Subcutaneous abdominal adipose tissue (tissue), 5 donors: Measurements from ENCODE around the gene MAPK7.
A peak's percentile ranks its signal among the peaks of the same experiment; 100 is the strongest.

Source experiments
- H3K27ac ChIP-seq: one replicate; pipeline ENCODE4 v1.7.0; 2013; ENCODE audit warnings: low read depth, mild to moderate bottlenecking, inconsistent platforms, low read length, moderate library complexity
- H3K27me3 ChIP-seq, 5 donors: one replicate each; pipeline ENCODE4 v1.7.0; 2013; ENCODE audit warnings: low read length in 5 of 5, inconsistent platforms in 1 of 5; ENCODE audit not compliant: control insufficient read depth in 5 of 5, insufficient read depth in 4 of 5
- H3K36me3 ChIP-seq, 5 donors: one replicate each; pipeline ENCODE4 v1.7.0; 2013; ENCODE audit warnings: low read length in 5 of 5; ENCODE audit not compliant: control insufficient read depth in 5 of 5, insufficient read depth in 5 of 5
- H3K4me1 ChIP-seq, 5 donors: one replicate each; pipeline ENCODE4 v1.7.0; 2013; ENCODE audit warnings: low read length in 5 of 5, mild to moderate bottlenecking in 3 of 5, moderate library complexity in 1 of 5; ENCODE audit not compliant: control insufficient read depth in 5 of 5, insufficient read depth in 5 of 5
- H3K4me3 ChIP-seq, 5 donors: one replicate each; pipeline ENCODE4 v1.7.0; 2013; ENCODE audit warnings: low read length in 5 of 5, low read depth in 1 of 5
- H3K9ac ChIP-seq, 5 donors: one replicate each; pipeline ENCODE4 v1.7.0; 2013; ENCODE audit warnings: low read length in 5 of 5, mild to moderate bottlenecking in 4 of 5, moderate library complexity in 3 of 5
- H3K9me3 ChIP-seq, 5 donors: one replicate each; pipeline ENCODE4 v1.7.0; 2013; ENCODE audit warnings: low read length in 5 of 5; ENCODE audit not compliant: control insufficient read depth in 5 of 5
- donor health status: healthy.
- donor health status: healthy.
- donor health status: healthy.
- donor health status: healthy.
- donor health status: healthy.

The MAPK7 gene

DNA sequence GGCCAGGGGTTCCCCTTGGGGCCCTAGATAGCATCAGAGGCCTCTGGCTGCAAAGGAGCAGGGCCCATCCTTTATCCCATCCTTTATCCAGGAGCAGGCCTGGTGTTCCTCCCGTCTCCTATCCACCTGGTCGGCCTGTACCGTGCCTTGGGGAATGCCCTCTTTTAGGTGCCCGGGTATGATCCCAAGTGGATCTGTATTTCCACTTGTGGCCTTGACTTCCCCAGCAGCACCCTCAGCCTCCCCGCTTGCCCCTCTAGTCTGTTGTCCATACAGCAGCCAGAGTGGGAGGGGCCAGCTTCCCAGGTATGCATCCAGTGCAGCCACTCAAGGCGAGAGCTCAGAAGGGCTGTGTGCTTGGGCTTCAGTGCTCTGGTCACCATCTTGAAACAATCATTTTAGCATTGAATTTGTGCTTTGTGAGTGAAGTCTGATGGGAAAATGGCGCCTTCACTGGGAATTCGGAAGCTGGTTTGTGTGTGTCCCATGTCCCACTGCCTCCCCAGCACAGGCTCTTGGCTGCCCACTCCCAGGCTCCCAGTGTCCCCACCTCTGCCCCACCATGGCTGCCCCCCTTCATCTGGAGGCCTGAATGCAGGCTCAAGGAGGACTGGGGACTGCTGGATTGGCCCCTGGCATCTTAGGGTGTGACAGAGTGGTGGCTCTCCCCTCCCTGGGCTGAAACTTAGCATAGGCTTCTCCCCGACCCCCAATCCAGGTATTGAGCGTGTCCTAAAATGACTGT lies 29.5 kb downstream of the MAPK7 start:
- H3K4me1 ChIP-seq: peaks cover 0 to 13% (median 0%) of the 10 kb centered on the region in 5 donors
- no peaks in the 10 kb centered on the region for H3K36me3 ChIP-seq
- no peak overlapping the region for H3K4me3 ChIP-seq
- no peak overlapping the region for H3K9ac ChIP-seq
- peaks cover 0 to 4% (median 3%) of the 10 kb centered on the region in 5 donors for H3K27me3 ChIP-seq
- no peak overlapping the region for H3K27ac ChIP-seq
- H3K9me3 ChIP-seq: no peaks in the 10 kb centered on the region

DNA sequence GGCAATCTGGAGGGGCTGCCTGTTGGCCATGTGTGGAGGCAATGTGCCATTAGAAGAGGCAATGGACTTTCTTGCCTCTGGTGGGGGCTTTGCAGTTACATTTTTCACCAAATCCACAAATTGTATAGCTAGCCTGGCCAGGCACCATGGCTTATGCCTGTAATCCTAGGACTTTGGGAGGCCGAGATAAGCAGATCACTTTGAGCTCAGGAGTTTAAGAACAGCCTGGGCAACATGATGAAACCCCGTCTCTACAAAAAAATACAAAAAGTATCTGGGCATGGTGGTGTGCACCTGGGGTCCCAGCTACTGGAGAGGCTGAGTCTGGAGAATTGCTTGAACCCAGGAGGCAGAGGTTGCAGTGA lies 30.0 kb downstream of the MAPK7 start:
- H3K27me3 ChIP-seq: peaks cover 0 to 4% (median 3%) of the 10 kb centered on the region in 5 donors
- no peaks in the 10 kb centered on the region for H3K36me3 ChIP-seq
- H3K4me3 ChIP-seq: no peak overlapping the region
- H3K9ac ChIP-seq: no peak overlapping the region
- H3K4me1 ChIP-seq: peaks cover 0 to 13% (median 0%) of the 10 kb centered on the region in 5 donors
- no peak overlapping the region for H3K27ac ChIP-seq
- H3K9me3 ChIP-seq: no peaks in the 10 kb centered on the region

DNA sequence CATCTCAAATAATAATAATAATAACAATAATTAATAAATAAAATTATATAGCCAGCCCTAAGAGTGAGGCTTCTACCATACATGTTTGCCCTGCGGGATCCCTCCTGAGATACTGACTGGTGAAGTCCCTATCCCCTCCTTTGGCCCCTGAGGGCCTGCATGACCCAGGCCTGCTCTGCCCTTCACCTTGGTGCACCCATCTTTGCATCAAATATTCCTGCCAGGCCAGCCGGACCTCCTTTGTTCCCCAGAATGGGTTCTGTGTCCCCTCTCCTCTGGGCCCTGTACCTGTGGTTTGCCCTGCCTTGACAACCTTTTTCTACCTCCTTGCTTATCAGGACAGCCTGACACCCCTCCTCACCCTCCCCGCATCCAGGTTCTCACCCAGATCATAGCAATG lies 30.8 kb downstream of the MAPK7 start:
- Histone ChIP-seq H3K9ac (no peak overlapping the region), H3K27ac (no peak overlapping the region), H3K27me3 (peaks cover 0 to 7% (median 3%) of the 10 kb centered on the region in 5 donors), H3K9me3 (no peaks in the 10 kb centered on the region), H3K4me1 (peaks cover 0 to 13% (median 0%) of the 10 kb centered on the region in 5 donors), H3K36me3 (no peaks in the 10 kb centered on the region), H3K4me3 (no peak overlapping the region)

DNA sequence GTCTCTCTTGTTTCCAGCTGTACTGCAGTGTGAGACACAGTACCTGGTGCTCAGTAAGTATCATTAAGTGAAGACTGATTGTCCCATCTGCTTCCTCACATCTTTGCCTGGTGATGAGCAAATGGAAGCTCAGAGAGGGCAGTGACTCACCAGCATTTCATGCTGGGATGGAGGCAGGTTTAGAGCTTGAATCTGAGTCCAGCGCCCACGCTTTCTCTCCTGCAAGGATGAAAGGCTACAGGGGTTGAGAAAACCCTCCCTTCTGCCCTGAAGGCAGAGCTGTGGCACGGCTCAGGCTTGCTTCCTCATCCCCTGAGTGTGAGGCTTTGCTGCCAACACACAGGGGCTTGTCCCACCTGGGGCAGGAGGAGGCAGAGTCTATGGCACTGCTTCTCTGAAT lies 31.2 kb downstream of the MAPK7 start:
- Histone ChIP-seq H3K4me1 (peaks cover 0 to 13% (median 0%) of the 10 kb centered on the region in 5 donors), H3K27me3 (peaks cover 0 to 7% (median 3%) of the 10 kb centered on the region in 5 donors), H3K36me3 (no peaks in the 10 kb centered on the region), H3K27ac (no peak overlapping the region), H3K9me3 (no peaks in the 10 kb centered on the region), H3K4me3 (no peak overlapping the region), H3K9ac (no peak overlapping the region)

DNA sequence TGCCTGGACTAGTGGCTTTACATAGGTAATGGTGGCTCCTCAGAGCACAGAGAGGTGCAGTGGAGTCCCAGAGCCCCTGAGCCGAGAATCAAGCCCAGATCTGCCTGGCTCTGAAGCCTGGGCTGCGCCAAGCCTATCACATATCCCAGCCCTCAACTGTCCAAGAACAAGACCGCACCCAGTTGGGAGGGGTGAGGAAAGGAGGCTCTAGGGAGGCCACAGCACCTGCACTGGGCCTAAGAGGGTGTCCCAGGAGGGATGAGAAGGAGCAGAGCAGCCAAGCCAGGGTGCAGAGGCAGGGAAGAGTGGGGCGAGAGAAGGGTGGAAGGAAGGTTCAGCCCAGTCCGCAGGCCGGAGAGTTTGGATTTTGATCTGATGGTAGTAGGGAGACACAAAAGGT lies 31.8 kb downstream of the MAPK7 start:
- H3K36me3 ChIP-seq: no peaks in the 10 kb centered on the region
- no peak overlapping the region for H3K9ac ChIP-seq
- peaks cover 0 to 7% (median 3%) of the 10 kb centered on the region in 5 donors for H3K27me3 ChIP-seq
- H3K9me3 ChIP-seq: no peaks in the 10 kb centered on the region
- no peak overlapping the region for H3K4me3 ChIP-seq
- H3K27ac ChIP-seq: no peak overlapping the region
- H3K4me1 ChIP-seq: peaks cover 0 to 13% (median 0%) of the 10 kb centered on the region in 5 donors

DNA sequence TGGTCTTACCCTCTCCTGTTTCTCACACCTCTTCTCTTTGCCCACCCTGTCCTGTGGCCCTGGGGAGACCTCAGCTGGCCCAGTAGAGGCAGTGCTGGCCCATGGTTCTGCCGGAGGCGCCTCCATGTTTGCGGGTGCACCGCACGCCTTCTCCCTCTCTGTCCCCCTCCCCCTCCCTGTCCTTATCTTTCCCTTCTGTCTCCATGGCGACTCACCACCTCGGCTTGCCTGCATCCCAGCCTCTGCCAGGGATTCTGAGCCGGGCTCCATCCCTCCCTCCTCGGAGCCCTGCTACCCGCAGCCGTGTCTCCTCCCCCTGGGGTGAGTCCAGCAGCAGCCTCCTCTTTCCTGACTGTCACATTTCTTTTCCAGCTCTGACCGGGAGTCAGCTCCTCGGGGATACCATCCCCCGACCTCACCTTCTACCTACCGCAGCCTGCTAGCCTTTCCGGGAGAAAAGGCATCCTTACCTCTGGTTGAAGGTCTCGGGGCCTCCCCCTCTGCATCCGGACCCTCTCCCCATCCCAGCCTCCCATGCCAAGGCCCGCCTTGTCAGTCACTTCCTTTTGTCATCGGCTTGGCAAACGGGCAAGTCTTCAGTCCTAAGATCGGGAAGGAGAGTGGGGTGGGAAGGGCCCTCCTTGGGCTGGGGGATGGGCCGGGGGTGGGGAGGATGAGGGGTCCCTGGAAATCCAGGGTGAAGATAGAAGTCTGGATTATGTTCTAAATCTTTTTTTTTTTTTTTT lies 32.8 kb downstream of the MAPK7 start, which contains the start of gene RNF112:
Gene RNF112, plus strand, starts transcription at position 358 of the 746 bp plus-strand sequence. Its CDS starts 177 bp downstream, at position 535.
- Histone ChIP-seq H3K27me3 (peaks cover 0 to 10% (median 3%) of the 10 kb centered on the region in 5 donors), H3K27ac (no peak within 1 kb of the TSS), H3K4me1 (peaks cover 0 to 13% (median 0%) of the 10 kb centered on the region in 5 donors), H3K9me3 (no peaks in the 10 kb centered on the region), H3K9ac (peak within 1 kb of the TSS in 1 of 5 donors; percentile 13), H3K36me3 (no peaks in the 10 kb centered on the region), H3K4me3 (peak within 1 kb of the TSS in 2 of 5 donors; percentile 34 to 58)

DNA sequence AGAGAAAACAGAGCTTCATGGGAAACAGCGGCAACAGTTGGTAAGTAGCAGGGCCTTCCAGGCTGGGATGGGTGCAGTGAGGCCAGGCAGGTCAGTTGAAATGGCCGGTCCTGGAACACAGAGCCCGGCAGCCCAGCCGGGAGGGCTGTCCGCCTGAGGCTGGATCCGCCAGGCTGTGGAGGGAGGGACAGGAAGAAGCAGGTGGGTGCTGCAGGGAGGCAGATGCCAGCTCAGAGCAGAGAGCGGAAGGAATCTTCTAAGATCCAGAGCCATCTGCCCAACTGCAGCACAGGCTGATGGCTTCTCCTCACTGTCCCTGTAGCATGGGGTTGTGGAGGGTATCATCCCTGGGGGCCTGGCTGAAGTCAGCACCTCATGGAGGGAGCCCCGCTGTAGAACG lies 33.3 kb downstream of the MAPK7 start:
- H3K27me3 ChIP-seq: peaks cover 0 to 10% (median 3%) of the 10 kb centered on the region in 5 donors
- no peaks in the 10 kb centered on the region for H3K9me3 ChIP-seq
- peak overlapping the region in 1 of 5 donors; percentile 33 for H3K4me3 ChIP-seq
- no peak overlapping the region for H3K27ac ChIP-seq
- peaks cover 0 to 13% (median 0%) of the 10 kb centered on the region in 5 donors for H3K4me1 ChIP-seq
- H3K36me3 ChIP-seq: no peaks in the 10 kb centered on the region
- peak overlapping the region in 1 of 5 donors; percentile 13 for H3K9ac ChIP-seq

DNA sequence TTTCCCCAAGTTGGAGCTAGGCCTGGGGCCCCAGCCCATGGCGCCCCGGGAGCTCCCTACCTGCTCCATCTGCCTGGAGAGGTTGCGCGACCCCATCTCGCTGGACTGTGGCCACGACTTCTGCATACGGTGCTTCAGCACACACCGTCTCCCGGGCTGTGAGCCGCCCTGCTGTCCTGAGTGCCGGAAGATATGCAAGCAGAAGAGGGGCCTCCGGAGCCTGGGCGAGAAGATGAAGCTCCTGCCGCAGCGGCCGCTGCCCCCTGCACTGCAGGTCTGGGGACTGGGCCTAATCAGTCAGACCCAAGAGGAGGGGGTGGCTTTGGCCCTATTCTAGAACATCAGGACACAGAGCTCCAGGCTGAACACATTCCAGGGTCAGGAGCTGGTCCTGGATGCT lies 34.2 kb downstream of the MAPK7 start:
- Histone ChIP-seq H3K9me3 (no peaks in the 10 kb centered on the region), H3K27me3 (peaks cover 0 to 10% (median 3%) of the 10 kb centered on the region in 5 donors), H3K27ac (no peak overlapping the region), H3K36me3 (no peaks in the 10 kb centered on the region), H3K9ac (no peak overlapping the region), H3K4me3 (no peak overlapping the region), H3K4me1 (peaks cover 0 to 14% (median 0%) of the 10 kb centered on the region in 5 donors)

DNA sequence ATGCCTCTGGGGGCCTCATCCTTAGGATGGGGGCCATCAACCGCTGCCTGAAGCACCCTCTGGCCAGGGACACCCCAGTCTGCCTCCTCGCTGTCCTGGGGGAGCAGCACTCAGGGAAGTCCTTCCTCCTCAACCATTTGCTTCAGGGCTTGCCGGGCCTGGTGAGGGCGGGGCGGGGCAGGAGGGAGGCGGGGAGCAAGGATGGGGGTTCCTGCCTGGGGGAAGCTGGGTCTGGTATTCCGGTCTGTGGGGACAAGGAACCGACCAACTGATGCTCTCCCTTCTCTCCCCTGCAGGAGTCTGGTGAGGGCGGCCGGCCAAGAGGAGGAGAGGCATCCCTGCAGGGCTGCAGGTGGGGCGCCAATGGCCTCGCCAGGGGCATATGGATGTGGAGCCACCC lies 34.7 kb downstream of the MAPK7 start:
- no peak overlapping the region for H3K9ac ChIP-seq
- H3K4me3 ChIP-seq: no peak overlapping the region
- peaks cover 0 to 15% (median 0%) of the 10 kb centered on the region in 5 donors for H3K4me1 ChIP-seq

DNA sequence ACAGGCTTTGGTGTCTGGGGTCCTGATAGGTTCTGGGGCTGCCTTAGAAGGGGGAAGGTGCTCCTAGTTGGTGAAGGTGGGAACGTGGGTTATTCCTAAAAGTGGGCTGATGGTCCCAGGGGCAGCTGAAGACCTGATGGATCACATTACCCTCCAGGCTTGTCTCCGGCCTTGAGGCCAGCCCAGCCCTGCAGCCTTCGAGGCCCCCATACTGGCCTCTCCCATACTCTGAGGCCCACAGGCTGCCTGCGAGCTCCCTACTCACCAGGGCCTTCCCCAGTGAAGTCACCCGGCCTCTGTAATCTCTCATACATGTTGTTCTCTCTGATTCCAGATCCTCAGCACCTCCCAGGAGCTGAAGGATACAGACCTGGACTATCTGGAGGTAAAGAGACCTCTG lies 35.5 kb downstream of the MAPK7 start:
- no peak overlapping the region for H3K4me3 ChIP-seq
- no peaks in the 10 kb centered on the region for H3K9me3 ChIP-seq
- H3K9ac ChIP-seq: no peak overlapping the region

More for the DNA sequence above, 34.7 kb downstream of the MAPK7 start:
- Histone ChIP-seq H3K9me3 (no peaks in the 10 kb centered on the region), H3K27me3 (peaks cover 0 to 10% (median 3%) of the 10 kb centered on the region in 5 donors), H3K27ac (no peak overlapping the region), H3K36me3 (no peaks in the 10 kb centered on the region)

More for the DNA sequence above, 35.5 kb downstream of the MAPK7 start:
- H3K27ac ChIP-seq: no peak overlapping the region
- H3K27me3 ChIP-seq: peaks cover 0 to 10% (median 3%) of the 10 kb centered on the region in 5 donors
- H3K36me3 ChIP-seq: no peaks in the 10 kb centered on the region
- H3K4me1 ChIP-seq: peaks cover 0 to 15% (median 0%) of the 10 kb centered on the region in 5 donors
